Measurements from ENCODE around the gene PLEKHA1. TPM values are rescaled to one million over a fixed set of nuclear protein-coding genes. Genes with fewer than 3 reads are reported as not detected.

The PLEKHA1 gene
- total and polyA plus RNA-seq, 8 donors = 9.0 to 61.8 (median 19.6) TPM

DNA sequence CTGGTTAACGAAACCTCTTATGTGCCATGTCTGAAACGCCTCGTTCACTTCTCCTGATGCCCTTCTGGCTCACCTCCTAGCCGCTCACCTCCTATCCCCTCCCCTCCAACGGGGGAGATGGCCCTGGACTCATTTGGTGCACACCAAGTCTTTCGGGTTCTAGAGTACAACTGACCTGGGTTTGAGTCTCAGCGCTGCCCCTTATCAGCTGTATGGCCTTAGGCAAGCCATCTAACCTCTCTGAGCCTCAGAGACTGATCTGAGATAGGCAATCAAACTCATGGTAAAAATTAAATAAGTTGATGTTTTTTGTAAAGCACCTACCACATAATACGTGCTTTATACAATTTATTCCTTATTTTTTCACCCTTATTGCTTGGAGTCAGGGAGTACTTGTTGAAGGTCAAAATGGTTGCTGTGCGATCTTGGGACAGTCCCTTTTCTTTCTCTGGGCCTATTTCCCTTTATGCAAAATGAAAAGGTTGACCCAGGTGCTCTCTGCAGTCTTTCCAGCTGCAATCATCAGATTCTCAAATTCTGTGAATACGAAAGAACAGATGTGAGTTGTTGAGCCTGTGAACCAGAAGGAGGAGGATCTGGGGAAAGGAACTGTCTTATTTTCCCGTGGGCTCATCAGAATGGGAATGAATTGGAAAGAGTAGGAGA is 31.2 kb upstream of the PLEKHA1 start:
- TF ChIP-seq EP300 (IDR thresholded peaks at IDR 0.05) (no peak), POLR2AphosphoS5 (IDR thresholded peaks at IDR 0.05) (no peak), POLR2A (IDR thresholded peaks at IDR 0.05) (no peak)
- TF ChIP-seq, protein P1, sequence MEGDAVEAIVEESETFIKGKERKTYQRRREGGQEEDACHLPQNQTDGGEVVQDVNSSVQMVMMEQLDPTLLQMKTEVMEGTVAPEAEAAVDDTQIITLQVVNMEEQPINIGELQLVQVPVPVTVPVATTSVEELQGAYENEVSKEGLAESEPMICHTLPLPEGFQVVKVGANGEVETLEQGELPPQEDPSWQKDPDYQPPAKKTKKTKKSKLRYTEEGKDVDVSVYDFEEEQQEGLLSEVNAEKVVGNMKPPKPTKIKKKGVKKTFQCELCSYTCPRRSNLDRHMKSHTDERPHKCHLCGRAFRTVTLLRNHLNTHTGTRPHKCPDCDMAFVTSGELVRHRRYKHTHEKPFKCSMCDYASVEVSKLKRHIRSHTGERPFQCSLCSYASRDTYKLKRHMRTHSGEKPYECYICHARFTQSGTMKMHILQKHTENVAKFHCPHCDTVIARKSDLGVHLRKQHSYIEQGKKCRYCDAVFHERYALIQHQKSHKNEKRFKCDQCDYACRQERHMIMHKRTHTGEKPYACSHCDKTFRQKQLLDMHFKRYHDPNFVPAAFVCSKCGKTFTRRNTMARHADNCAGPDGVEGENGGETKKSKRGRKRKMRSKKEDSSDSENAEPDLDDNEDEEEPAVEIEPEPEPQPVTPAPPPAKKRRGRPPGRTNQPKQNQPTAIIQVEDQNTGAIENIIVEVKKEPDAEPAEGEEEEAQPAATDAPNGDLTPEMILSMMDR (IDR thresholded peaks at IDR 0.05) = no peak
- H3K36me3 ChIP-seq = no peaks in the 10 kb centered on the region
- no peaks in the 10 kb centered on the region for H3K9me3 ChIP-seq
- H3K27me3 ChIP-seq = no peaks in the 10 kb centered on the region
- WGBS, 5 donors = 89 to 92% (median 91%) methylated on average over 11 of the region's 11 CpGs
- intact Hi-C loops (cut with DNase I; ENCODE audit: low total_unique reads) = loop anchor here (10.0 kb wide), 1 partner anchor 222 kb away; the partner anchor contains the start of gene DMBT1
- H3K4me1 ChIP-seq = peaks cover 0 to 16% (median 0%) of the 10 kb centered on the region in 4 donors
- no peak overlapping the region for H3K27ac ChIP-seq
- H3K4me3 ChIP-seq = no peak overlapping the region
- DNase-seq = no peak

DNA sequence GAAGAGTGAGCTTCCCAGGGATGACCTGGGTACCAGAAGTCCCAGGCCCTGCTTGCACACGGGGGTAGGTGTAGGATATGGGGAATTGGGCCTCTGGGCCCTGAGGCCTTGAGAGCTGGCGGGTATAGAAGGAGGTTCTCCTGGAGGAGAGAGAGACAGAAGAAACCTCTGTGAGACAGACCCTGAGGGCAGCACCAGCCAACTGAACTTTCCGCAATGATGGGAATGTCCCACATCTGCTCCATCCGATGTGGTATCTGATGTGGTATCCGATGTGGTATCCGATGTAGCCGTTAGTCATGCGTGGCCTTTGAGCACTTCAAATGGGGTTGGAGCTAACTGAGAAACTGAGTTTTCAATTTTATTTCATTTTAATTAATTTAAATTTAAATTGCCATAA is 30.6 kb upstream of the PLEKHA1 start:
- Histone ChIP-seq H3K4me3 (no peak overlapping the region), H3K4me1 (peaks cover 0 to 10% (median 0%) of the 10 kb centered on the region in 4 donors)

DNA sequence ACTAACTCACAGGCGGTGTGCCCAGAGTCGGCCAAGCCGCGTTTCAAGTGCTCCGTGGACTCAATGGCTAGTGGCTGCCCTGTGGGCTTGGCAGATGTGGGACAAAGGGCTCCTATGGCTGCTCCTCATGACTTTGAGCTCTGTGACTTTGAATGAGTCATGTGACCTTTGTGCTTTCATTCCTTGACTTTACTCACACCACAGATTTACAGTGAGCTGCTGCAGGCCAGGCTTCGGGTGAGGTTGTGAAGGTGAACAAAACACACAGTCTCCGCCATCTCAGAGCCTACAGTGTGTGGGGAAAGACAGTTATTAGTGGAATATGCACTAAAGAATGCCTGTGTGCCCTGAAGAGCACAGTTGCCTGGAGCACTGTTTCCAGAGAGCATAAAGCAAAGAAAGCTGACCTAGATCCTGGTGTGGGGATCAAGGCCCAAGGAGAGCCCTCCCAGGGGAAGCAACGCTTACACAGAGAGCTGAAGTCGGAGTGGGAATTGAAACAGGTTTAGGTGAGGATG is 29.7 kb upstream of the PLEKHA1 start:
- Histone ChIP-seq H3K4me1 (peaks cover 0 to 6% (median 0%) of the 10 kb centered on the region in 4 donors), H3K27ac (peak overlapping the region in 3 of 5 donors; percentile 17 to 71 (median 22)), H3K27me3 (no peaks in the 10 kb centered on the region), H3K4me3 (no peak overlapping the region), H3K36me3 (no peaks in the 10 kb centered on the region), H3K9me3 (no peaks in the 10 kb centered on the region)
- peak in 1 of 3 donors; percentile 20 for TF ChIP-seq POLR2AphosphoS5 (IDR thresholded peaks at IDR 0.05)
- TF ChIP-seq, protein P1 (IDR thresholded peaks at IDR 0.05) = no peak
- no peak for TF ChIP-seq POLR2A (IDR thresholded peaks at IDR 0.05)
- no peak for TF ChIP-seq EP300 (IDR thresholded peaks at IDR 0.05)
- intact Hi-C loops (cut with DNase I; ENCODE audit: low total_unique reads) = loop anchor here (10.0 kb wide), 1 partner anchor 220 kb away; the partner anchor contains the start of gene DMBT1
- DNase-seq = peak; percentile 44 to 85
- WGBS, 5 donors = 49 to 76% (median 62%) methylated on average over 9 of the region's 9 CpGs

More for the DNA sequence above, 30.6 kb upstream of the PLEKHA1 start:
- Histone ChIP-seq H3K27me3 (no peaks in the 10 kb centered on the region), H3K9me3 (no peaks in the 10 kb centered on the region), H3K27ac (no peak overlapping the region), H3K36me3 (no peaks in the 10 kb centered on the region)
- WGBS, 5 donors = 96 to 98% (median 97%) methylated on average over 8 of the region's 8 CpGs
- intact Hi-C loops (cut with DNase I; ENCODE audit: low total_unique reads) = loop anchor here (10.0 kb wide), 1 partner anchor 221 kb away; the partner anchor contains the start of gene DMBT1
- no peak for TF ChIP-seq POLR2AphosphoS5 (IDR thresholded peaks at IDR 0.05)
- TF ChIP-seq, protein P1 (IDR thresholded peaks at IDR 0.05) = no peak
- TF ChIP-seq EP300 (IDR thresholded peaks at IDR 0.05) = no peak
- TF ChIP-seq POLR2A (IDR thresholded peaks at IDR 0.05) = no peak
- DNase-seq = no peak

DNA sequence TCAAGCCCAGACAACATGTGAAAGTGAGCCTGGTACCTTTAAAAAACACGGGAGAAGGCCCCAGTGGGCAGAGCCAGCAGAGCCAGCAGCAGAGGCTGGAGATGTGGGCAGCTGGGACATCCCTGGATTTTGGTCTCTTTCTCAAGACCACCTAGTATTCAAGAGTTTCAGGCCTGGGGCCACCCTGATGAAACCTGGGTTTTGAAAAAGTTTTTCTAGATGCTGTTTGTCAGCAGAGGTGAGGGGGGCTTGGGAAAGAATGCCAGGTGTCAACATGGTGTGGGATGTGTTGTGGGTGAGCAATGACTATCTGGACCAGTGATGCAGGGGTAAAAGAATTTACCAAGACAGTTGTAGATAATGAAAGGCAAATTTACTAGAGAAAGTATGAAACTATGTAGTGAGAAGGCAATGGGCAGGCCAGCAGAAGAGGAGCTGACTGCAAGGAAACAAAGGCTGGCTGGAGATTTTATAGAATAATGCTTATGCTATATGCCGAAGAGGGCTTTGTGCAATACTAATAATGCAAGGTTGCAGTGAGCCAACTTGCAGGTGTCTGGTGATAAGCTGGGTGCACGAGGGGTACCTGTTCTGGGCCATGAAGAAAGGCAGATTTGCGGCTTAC is 28.1 kb upstream of the PLEKHA1 start:
- TF ChIP-seq POLR2A (IDR thresholded peaks at IDR 0.05) = no peak
- TF ChIP-seq, protein P1 (IDR thresholded peaks at IDR 0.05) = no peak
- TF ChIP-seq POLR2AphosphoS5 (IDR thresholded peaks at IDR 0.05) = no peak
- TF ChIP-seq EP300 (IDR thresholded peaks at IDR 0.05) = no peak
- DNase-seq = no peak
- H3K27ac ChIP-seq = no peak overlapping the region
- H3K9me3 ChIP-seq = no peaks in the 10 kb centered on the region
- intact Hi-C loops (cut with DNase I; ENCODE audit: low total_unique reads) = loop anchor here (10.0 kb wide), 1 partner anchor 218 kb away; the partner anchor contains the start of gene DMBT1
- WGBS, 5 donors = 86 to 93% (median 88%) methylated on average over 4 of the region's 4 CpGs
- no peak overlapping the region for H3K4me3 ChIP-seq
- H3K36me3 ChIP-seq = no peaks in the 10 kb centered on the region
- no peaks in the 10 kb centered on the region for H3K27me3 ChIP-seq
- H3K4me1 ChIP-seq = peaks cover 0 to 6% (median 0%) of the 10 kb centered on the region in 4 donors

Data from stomach (tissue), 9 donors.